Measurements from ENCODE around the gene ANO10.
"Not testable (repeated sequence)": the region's sequence is repeated elsewhere in the genome, so short reads cannot be mapped to it uniquely, and the experiment has no call there.

The ANO10 gene

DNA sequence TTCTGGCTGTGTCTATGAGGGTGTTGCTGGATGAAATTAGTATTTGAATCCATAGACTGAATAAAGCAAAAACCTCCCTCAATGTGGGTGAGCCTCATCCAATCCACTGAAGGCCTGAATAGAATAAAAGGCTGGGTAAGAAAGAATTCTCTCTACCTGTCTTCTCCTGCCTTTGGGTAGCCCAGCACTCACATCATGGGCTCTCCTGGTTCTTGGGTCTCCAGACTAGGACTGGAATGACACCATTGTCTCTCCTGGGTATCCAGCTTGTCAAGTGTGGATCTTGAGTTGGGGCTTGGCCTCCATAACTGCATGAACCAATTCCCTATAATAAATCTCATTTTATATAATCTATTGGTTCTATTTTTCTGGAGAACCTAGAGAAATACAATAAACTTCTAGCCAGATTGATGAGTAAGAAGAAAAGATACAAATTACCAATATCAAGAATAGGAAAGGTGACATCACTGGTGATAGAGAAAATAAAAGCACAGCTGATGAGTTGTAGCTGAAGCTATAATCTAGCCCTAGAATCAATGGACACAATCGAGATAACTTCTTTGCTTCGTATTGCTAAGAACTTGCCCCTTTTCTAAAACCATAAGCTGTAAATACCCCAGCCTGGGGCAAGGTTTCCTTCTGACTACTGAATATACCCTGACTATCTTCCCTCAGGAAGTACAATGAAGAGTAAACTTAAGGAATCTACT is 106.4 kb downstream of the ANO10 start:
- no peak for DNase-seq

DNA sequence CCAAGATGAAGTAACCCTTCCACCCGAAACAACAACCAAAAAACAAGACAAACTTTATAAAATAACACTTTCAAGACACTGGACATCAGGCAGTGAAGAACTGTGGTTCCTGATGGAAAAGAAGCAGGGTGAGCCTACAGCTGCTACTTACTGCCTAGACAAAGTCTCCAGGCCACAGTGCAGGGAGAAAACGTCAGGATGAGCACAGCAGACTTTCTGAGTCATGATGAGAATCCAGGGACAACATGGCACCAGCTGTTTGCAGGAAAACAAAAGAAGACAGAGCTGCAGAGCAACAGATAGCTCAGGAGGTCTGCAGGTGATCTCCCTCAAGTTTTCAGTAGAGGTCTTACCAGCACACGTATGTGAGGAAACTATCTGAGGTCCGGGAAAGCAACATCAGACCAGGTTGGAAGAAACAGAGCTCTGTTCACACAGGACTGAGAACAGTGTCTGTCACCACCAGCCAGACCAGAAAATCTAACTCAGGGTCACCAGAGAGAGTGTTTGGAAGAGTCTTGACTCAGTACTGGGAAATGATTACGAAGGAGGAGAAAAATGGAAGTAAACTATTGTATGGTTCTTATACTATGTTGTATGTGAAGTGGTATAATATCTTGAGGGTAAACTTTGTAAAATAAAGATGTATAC is 108.9 kb downstream of the ANO10 start:
- DNase-seq: no peak

DNA sequence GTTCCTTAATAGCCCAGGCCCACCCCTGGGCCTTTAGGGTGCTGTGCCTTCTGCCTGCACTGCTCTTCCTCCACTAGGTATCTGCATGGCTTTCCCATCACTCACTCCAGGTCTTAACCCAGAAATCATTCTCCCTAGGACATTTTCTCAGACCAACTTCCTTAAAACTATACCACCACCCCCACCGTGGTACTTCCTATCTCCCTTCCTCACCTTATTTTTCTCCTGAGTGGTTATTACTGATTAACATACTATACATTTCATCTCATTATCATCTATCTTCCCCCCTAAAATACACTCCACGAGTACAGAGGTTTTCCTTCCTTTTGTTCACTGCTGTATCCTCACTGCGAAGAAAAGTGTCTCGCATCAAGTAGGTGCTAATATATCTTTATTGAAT is 115.2 kb downstream of the ANO10 start:
- DNase-seq: no peak

DNA sequence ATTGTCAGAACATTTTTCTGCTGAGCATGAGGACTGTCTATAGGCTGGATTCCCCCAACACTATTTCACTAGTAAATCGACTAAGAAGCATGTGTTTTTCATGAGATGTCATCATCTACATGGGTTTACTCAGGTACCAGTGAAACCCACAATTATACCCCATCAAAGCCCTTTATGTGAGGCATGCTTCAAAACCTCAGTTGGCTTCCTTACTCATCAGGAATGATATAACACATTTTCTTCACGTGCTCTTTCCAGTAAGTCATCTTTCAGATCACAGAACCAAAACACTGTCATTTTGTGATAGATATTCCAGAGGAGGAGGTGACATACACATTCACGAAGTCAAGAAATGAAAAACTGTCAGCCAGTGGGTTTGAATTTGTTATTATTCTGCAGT is 116.5 kb downstream of the ANO10 start:
- no peak for DNase-seq

DNA sequence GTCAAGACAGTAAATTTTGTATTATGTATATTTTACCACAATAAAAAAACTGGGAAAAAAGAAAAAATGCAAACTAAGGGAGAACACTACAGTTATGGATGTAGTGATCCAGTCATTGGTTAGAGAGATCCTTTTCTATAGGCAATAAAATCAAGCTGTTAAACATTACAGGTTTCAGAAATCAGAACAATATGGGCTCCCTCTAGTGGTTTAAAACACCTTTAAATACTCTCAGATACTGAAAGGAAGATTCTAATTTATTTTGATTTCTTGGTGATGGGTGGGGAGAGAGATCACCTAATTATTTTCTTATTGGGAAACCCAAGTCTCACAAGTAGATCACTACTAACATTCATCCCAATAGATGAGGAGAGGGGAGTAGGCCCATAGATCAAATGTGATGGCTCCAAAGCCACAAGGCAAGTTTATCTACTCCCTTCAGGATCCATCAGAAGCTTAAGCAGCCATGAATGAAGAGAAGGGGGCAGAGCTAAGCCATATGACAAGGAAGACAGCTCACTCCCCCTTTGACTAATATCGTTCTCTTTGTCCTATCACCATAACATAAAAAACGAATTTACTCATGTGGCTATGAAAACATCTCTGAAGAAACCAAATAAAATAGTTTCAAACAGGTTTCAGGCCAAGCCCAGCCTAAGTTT is 118.6 kb downstream of the ANO10 start:
- DNase-seq: peak in 1 of 2 experiments; percentile 49

DNA sequence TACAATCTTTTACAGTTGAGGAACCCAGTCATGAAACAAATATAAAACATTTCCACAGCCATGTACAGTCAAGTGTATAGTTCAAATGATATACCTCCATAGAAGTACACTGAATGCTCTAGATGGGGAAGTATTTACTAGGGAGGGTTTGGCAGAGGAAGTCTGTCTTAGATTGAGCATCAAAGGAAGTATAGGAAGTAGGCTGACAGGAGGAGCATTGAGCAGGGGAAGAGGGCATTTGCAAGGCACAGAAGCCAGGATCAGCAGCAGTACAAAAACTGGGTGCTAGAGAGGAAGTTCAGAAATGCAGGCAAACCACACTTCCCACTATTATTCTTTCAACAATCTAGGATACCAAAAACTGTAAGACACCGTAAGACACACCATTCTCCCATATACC is 122.6 kb downstream of the ANO10 start:
- no peak for DNase-seq

DNA sequence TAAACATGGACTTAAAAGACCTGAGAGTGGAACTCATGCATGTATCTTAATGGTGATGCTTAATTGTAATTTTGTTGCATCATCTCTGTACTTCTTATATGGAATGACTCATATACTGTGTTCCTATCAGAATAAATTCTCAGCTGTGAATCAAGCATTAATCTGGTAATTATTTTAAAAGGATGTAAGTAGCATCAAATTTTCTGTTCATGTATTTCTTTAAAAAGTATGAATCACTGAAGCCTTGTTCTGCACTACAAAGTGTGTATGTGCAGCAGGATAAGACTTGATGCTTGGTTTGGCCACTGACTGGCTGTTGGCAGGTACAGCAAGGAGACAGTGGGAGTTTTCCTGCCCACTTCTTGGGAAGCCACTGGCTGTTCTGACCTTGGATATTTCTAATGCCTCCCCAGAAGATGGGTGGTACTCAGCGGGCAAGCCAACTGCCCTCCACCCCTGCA is 123.9 kb downstream of the ANO10 start:
- DNase-seq: no peak

DNA sequence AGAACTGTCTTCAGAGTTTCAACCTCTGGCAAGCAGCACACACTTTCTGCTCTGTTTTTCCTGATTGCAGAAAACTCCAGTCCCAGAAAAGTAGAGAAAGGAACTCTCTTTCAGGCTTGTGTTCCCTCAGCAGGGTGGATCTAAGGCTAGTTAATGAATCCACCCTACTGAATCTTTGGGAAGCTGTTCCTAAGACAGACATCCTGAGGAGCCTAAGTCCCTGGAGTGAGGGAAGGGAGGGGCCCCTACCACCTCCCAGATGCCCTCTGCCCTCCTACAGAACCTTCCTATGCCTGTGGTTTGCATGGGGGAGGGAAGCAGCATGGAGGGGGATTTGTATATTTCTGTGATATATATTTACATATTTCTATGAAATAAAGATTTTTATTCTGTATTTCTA is 124.4 kb downstream of the ANO10 start:
- no peak for DNase-seq

DNA sequence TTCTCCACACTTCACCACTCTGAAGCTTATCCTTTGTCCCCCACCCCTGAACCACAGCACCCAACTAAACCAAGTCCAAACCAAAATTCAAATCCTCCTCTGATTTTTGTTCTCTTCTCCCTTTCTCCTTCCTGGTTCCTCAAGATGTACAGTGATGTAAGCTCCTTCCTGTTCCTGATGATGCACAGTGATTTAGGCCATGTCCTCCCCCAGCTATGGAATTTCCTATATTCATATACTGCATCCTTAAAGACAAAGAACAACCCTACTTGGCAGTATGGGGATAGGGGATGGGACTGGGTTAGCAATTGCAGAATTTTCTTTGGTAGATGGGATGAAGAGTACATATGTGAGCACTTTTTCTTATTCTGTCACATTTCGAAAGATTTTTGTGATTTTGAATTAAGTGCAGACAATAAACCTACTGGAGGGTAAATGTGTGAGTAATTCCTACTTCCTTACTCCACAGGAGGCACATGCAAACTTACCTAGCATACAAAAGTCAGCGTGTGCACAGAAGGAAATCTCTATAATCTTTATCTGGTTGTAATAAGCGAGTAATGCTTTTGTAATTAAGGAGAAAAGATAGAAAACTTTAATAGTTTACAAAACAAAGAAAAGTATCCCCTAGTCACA is 125.0 kb downstream of the ANO10 start:
- no peak for DNase-seq

DNA sequence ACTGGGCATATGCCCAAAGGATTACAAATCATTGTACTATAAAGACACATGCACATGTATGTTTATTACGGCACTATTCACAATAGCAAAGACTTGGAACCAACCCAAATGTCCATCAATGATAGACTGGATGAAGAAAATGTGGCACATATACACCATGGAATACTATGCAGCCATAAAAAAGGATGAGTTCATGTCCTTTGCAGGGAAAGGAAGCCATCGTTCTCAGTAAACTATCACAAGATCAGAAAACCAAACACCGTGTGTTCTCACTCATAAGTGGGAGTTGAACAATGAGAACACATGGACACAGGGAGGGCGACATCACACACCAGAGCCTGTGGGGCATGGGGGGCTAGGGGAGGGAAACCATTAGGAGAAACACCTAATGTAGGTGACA is 128.9 kb downstream of the ANO10 start:
- not testable (repeated sequence) for DNase-seq

DNA sequence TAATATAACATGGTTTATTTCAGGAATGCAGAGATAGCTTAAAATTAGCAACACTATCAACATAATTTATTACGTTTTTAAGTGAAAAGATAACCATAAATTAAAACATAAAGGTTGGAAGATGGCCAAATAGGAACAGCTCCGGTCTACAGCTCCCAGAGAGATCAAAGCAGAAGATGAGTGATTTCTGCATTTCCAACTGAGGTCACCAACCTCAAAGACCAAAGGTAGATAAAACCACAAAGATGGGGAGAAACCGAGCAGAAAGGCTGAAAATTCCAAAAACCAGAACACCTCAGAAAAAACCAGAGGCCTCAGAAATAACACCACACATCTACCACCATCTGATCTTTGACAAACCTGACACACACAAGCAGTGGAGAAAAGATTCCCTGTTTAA is 130.0 kb downstream of the ANO10 start:
- DNase-seq: not testable (repeated sequence)

DNA sequence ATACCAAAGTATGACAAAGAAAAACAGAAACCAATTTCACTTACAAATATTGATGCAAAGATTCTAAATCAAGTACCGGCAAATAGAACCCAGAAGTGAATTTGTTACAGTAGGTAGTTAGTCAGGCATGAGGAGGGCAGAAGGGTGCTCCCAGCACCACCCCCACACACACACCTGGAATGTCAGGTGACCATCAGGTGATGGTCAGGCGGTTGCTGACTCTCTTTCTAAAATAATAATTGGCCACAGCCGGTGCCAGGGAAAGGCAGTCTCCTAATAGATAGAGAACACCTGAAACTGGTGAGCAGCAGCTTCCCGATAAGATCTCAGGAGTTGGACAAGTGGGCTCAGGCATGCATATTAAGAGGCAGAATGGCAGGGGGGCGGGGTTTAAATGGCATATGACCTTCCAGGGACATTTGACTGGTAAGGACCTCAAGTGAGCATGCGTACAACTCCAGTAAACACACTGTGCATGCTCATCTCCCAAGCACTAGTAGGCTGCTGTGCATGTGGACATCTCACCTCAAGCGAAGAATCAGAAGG is 131.1 kb downstream of the ANO10 start:
- DNase-seq: peak in 1 of 2 experiments; percentile 2

DNA sequence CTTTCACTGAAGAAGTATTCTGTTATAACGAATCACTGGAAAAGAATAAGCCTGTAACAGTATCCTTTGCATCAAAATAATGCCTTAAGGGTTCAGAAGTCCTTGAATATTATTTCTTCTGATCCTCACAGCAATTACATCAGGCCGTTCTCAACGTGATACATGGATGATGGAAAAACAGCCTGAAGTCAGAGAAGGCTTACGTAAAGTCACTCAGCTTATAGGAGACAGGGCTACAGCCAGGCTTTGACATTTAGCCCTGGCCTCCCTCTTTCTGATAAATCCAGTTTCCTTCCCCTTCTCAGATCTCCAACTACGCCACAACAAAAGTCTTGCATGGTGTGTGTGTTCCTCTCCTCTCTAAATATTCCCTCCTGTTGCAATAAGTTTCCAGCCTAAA is 131.9 kb downstream of the ANO10 start:
- no peak for DNase-seq

DNA sequence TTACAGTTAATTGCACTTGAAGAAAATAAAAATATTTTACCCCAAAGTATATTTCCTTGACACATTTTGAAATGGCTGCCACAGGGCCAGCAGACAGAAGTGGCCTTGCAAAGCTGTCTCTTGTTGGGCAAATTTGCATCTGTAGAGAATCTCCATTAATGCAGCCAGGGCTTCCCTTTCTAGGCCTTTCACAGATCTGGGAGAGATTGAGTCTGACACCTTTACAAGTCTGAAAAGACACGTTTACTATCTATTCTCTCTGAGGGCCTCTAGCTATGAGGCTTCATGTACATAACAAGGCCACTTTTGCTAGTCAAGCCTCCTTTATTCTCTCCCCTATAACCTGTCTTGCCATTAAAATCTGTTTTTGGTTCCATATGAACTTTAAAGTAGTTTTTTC is 135.9 kb downstream of the ANO10 start:
- no peak for DNase-seq

DNA sequence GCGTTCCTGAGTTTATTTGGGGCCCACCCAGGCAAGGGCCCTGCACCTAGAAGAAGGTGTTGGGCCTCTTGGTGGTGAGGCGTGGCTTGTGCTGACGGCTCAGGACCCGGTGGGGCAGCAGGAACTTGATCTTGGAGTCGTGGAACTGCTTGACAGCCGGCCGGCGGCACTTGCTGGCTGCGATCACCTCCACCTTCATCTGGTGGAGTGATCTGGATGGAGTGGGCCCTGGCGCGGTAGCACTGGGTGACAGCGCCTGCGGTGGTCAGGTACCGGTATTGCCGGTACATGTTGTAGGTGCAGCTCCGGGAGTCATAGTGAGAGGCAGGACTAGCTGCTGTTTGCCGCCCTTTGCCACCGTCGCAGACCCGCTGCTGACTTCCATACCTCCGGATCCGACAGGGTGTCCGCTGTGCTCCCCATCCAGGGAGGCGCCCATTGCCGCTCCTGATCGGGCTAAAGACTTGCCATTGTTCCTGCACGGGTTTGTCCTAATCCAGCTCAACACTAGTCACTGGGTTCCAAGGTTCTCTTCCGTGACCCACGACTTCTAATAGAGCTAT is 136.8 kb downstream of the ANO10 start:
- no peak for DNase-seq

DNA sequence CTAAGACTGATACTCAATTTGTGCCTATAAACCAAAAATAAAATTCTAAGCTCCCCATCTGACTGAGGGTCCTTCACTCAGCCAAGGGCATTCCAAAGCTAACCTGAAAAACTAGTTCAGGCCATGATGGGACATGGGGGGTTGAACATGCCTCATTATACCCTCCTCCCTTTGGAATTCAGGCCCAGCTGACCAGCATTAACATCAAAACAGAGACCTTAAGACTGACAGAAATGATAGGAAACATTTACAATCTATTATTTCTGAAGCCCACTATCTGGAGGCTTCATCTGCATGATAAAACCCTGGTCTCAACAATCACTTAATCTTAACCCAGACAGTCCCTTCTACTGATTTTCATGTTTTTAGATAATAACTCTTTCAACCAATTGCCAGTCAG is 140.4 kb downstream of the ANO10 start:
- DNase-seq: no peak

DNA sequence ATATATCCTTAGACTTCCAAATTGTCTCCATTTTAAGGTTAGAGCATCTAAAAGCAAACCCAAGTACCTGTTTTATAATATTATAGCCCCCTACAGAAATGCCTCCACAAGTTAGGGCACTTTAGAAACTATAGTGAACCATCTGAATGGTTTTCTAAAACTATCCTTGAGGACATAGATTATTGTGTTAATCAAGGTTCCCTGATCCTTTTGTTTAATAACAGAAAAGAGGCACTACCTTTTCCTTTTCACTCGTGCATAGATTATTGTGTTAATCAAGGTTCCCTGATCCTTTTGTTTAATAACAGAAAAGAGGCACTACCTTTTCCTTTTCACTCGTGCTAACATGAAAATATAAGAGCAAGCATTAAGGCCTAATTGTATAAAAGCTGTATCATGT is 143.0 kb downstream of the ANO10 start:
- not testable (repeated sequence) for DNase-seq

DNA sequence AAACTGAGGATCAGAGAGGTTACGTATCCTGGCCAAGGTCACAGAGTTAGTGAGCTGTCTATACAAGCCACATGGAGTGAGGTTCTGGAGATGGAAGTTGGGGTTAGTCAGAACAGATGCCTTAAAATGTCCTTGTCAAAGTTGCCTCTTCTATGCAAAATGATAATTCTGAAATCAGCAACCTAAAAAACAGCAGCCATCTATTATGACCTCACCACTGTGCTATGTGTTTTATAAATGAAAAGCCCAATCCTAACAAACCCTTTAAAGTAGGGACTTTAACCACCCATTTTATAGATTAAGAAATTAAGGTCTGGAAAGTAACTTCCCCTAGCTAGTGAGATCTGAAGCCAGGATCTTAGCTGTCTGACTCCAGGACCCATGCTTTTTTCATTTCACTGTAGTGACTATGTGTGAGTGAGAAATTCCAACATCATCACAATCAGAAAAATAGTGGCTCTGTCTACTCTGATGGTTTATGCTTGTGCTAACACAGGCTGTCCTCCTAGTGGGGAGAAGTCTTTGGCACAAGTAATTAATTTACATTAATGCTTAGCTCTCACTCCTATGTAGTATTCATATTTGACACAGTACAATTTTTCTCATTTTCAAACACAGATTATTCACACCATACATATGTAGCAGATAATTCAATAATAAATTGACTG is 143.6 kb downstream of the ANO10 start:
- no peak for DNase-seq

DNA sequence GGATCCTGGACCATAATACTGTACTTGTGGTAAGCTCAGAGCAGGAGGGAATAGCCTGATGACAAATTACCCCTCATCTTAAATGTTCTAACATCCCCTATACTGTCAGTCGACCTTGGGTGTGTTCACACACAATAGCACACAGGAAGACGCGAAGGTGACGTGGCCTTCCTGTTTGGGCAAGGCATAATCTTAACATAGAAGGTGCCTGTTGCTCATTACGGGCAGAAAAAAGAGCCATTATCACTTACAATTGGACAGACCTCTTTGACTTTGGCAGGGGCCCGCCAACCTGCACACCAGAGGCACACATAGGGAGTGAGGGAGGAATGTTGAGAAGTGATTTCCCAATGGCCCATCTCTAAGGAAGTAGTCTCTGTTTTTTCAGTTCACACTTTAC is 144.2 kb downstream of the ANO10 start:
- DNase-seq: no peak

DNA sequence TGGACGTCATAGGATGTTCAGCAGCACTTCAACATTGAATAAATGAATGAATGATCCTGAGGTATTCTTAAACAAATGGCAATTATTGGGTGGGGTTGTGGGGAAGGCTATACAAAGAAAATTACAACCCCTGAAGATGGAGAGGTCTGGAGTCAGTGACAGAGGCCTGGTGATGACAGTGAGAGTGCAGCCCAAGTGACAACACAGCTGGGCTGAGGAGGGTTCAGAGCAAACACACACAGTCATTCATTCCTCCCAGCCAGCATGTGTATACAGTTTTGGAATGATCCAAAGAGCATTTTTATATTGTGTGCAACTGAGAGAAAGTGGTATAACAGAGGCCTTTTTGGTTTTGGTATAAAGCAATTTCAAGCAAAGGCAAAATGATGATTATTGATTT is 148.1 kb downstream of the ANO10 start:
- DNase-seq: no peak

DNA sequence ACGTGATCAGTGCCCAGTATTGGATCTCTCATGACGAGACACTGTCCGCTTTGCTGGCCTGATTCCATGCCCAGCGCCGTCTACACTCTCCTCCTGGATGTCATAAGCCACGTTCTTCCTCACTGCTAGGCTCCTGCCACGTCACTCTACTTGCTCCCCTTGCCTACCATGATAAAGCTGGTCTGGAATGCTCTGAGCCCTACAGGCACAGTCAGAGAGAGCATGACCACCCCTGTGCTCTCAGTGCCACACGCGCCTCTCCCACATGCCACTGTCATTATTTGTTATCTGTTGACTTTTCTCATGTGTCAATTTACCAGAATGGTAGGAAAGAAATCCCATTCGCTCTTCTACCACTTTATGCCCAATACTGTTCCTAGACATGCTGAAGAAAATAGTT is 148.6 kb downstream of the ANO10 start:
- no peak for DNase-seq

DNA sequence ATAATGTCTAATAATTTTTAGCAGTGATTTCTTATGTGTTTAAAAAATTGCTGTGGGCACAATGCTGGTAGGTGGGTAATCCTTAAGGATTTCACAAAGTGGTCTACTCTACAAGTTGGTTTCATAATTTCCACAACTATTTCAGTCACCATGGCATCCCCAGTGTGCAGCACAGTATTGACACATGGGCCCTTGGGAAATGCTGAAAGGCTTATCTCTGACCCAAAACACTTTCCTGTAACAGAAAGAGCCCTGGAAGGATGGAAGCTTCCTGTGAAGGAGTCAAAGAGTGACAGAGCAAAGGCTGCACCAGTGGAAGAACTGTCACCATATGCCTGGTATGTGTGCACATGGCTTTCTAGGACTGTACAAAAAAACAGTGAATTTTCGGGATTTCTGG is 153.7 kb downstream of the ANO10 start:
- DNase-seq: no peak

DNA sequence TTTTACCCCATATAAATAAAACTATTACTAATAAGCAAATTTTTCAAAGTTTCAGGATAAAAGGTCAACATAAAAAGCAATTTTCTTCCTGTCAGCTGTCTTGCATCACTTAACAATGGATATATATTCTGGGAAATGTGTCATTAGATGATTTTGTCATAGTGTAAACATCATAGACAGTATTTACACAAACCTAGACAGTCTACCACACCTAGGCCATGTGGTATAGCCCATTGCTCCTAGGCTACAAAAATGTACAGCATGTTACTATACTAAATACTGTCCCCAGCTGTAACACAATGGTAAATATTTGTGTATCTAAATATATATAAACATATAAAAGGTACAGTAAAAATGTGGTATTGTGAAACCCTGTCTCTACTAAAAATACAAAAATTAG is 156.7 kb downstream of the ANO10 start:
- DNase-seq: no peak
